Left ventricle myocardium superior (tissue), 1 donor: ENCODE results near the gene SLC37A1. TPM values are rescaled to one million over a fixed set of nuclear protein-coding genes. Genes with fewer than 3 reads are reported as not detected.
"Not testable (repeated sequence)": the region's sequence is repeated elsewhere in the genome, so short reads cannot be mapped to it uniquely, and the experiment has no call there.

ENCODE experiments used
- ATAC-seq: fragments of 200-7000 bp; cut with Tn5 transposase; one replicate; pipeline ENCODE4 v1.9.1; 2020; ENCODE audit warnings: mild to moderate bottlenecking, moderate library complexity
- DNase-seq: peaks from one replicate; pipeline ENCODE4 v3.0.0-alpha.2; 2020
- intact Hi-C: fragments of 100-400 bp; cut with micrococcal nuclease; formaldehyde crosslinking; loops from one replicate; pipeline ENCODE4 v1.11.0; 2022
- total RNA-seq: library from RNA; stranded (reverse); fragmentation: NEBNext Ultra II Directional; extraction: Animal tissue kit (Norgen Biotek cat#: 25700); gene quantifications from one replicate; pipeline ENCODE4 v1.2.1, GENCODE V29; 2021
- donor health status: DM: no; HTN: yes; CAD: no; lungs with severe emphysema.

SLC37A1 gene
- total RNA-seq, 1 donor from 2014 or later, result 4.0 TPM

GRCh38 chr21:42619841-42620240, 106.2 kb downstream of the SLC37A1 start:
- ATAC-seq (no peak), DNase-seq (no peak)
- intact Hi-C loops, result no loop called here

- DNase-seq (no peak), ATAC-seq (no peak)
- intact Hi-C loops, result no loop called here
These were observed 107.6 kb downstream of the SLC37A1 start for GRCh38 chr21:42621166-42621818.

DNA sequence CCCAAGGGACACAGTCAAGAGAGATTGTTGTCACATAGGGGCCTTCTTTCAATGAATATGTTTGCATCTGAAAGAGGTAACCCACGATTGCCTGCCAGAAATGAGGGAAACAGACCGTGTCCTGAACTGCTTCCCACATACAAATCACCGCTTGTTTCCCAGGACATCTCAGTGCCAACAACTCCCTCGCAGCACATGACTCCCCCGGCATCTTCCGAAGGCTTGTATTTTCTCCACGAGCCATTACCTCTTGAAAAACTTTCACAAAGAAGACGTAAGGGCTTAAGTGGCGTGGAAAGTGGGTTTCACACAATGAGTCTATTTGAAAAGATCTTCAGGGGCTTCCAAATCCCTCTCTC, 108.1 kb downstream of the SLC37A1 start:
- no peak for DNase-seq
- no peak for ATAC-seq
- intact Hi-C loops, result no loop called here

GRCh38 chr21:42622284-42622683, 108.6 kb downstream of the SLC37A1 start:
- intact Hi-C loops, result no loop called here
- ATAC-seq (no peak), DNase-seq (no peak)

- ATAC-seq (no peak), DNase-seq (no peak)
- intact Hi-C loops, result no loop called here
These were observed 110.0 kb downstream of the SLC37A1 start for GRCh38 chr21:42623694-42624093.

DNA sequence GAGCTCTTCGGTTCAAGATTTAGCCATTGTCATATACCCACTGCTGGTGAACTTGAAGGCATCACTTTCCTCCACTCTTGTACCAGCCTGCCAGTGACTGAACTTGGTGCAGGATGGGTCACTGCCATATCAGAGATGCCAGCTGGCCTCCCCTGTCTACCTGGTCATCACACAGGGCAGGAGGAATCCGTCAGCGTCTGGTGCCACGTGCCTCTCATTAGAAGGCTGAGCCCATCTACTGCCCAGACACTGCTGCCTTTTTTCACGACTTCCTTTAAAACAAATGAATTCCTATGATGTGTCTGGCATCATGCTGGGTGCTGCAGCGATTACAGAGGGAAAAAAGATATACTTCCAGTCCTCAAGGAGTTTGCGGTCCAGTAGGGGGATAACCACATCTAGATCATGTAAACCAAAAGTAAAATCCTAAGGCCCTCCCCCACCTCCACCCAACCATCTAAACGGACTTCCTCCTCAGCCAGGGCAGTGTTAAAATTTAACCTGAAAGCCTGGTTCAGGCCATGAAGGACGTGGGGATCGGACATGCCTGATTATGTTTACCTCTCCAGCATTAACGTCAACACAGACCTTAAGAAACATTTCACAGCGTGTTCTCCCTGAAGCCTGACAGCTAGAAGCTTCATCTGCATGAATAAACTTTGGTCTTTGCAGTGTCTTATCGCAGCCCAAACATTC, 110.6 kb downstream of the SLC37A1 start:
- ATAC-seq, result no peak
- intact Hi-C loops, result no loop called here
- no peak for DNase-seq

- DNase-seq, result no peak
- intact Hi-C loops, result no loop called here
- ATAC-seq, result no peak
These were observed 111.3 kb downstream of the SLC37A1 start for GRCh38 chr21:42624936-42625335.

- intact Hi-C loops, result no loop called here
- no peak for ATAC-seq
- no peak for DNase-seq
These were observed 112.5 kb downstream of the SLC37A1 start for GRCh38 chr21:42626171-42626570.

DNA sequence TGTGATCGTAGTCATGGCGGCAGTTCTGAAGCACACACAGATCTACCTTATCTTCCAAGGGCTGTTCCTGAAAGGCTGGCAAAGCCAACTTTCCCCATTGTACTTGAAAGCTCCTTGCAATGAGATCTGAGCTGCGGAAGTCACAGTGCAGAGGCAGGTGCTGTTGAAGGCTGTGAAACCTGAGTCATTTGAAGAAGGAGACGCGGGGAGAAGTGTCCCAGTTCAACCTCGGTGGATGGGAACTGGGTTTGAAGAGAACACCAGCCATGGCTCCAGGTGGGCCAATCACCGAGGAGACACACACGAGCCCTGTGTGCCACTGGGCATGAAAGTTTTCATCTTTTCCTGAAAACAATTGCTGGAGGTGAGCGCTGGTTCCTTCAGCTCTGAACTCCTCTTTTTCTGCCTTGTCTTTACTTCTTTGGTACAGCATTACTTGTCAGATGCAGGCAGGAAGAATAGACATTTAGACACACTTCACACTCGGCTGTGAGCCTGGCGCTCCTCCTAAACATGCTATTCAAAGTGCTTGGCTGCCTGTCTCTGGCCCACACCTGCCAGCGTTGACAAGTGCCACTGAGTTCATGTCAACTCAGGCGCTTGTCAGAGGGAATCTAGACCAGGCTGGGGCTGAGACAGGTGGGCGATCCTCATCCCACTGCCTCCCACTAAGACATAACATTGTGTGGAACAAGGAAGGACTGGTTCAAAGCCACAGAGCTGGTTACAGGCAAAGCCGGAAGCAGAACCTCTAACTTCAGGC, 114.1 kb downstream of the SLC37A1 start:
- intact Hi-C loops, result no loop called here
- ATAC-seq (peak; percentile 97), DNase-seq (peak; percentile 92)

DNA sequence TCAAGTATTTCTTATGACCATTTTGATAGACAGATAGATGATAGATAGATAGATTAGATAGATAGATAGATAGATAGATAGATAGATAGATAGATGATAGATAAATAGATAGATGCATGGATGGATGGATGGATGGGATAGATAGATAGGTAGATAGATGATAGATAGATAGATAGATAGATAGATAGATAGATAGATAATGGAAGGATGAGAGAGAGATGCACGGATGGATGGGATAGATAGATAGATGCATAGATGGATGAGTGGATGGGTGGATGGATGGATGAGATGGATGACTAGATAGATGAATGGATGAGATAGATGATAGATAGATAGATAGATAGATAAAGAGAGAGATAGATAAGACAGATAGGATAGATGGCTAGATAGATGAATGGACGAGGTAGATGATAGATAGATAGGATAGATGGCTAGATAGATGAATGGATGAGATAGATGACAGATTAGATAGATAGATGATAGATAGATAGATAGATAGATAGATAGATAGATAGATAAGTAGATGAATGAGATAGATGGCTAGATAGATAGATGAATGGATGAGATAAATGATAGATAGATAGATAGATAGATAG, 114.9 kb downstream of the SLC37A1 start:
- DNase-seq, ATAC-seq, intact Hi-C loops: not testable (repeated sequence)

DNA sequence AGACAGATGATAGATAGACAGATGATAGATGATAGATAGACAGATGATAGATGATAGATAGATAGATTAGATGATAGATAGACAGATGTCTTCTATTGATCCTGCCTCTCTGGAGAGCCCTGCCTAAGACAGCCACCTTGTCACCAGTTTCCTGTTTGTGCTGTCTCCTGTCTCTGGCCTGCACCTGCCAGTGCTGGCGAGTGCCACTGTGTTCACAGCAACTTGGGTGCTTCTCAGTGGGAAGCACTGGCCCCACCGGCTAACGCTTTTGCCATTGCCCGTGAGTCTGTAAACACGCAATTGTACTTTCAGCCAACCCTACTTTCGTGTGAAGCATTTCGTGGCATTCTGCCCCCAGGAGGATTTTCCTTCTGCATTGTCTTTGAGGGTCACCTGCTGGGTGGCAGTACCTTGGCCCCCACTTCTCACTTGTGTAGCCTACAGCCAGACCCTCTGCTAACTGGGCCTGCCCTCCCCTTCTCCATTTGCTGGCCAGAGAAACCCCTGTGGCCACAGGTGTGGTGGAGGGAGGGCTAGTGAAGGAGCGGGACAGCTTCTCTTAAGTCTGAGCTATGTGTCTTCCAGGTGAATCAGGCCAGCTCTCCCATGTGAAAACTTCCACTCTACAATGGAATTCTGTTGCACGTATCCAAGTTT, 116.4 kb downstream of the SLC37A1 start:
- ATAC-seq, result no peak
- no peak for DNase-seq
- intact Hi-C loops, result no loop called here

GRCh38 chr21:42630626-42631025, 117.0 kb downstream of the SLC37A1 start:
- ATAC-seq, result peak; percentile 12
- DNase-seq, result no peak
- intact Hi-C loops, result no loop called here

Other genes with a start within 250 kb of the SLC37A1 start
- 5.3 TPM for gene TFF3, start 198.4 kb upstream of the SLC37A1 start, total RNA-seq
- gene TFF2, start 162.9 kb upstream of the SLC37A1 start, total RNA-seq, result not detected
- gene TFF1, start 147.3 kb upstream of the SLC37A1 start, total RNA-seq, result not detected
- gene TMPRSS3, start 117.8 kb upstream of the SLC37A1 start, total RNA-seq, result not detected
- gene UBASH3A, start 110.0 kb upstream of the SLC37A1 start, total RNA-seq, result not detected
- gene RSPH1, start 17.6 kb upstream of the SLC37A1 start, total RNA-seq, result not detected
- gene PDE9A, start 139.8 kb downstream of the SLC37A1 start, total RNA-seq, result 4.1 TPM